Bronchial epithelial cell (primary cell): ENCODE results near the gene CIC. TPM values are rescaled to one million over a fixed set of nuclear protein-coding genes. Genes with fewer than 3 reads are reported as not detected.

Source experiments
- DNase-seq: peaks from one replicate; pipeline ENCODE4 v3.0.0-alpha.2; 2010; ENCODE audit warnings: low read depth
- FAIRE-seq: peaks from 2 replicates; lab custom pipeline; 2011; peaks lifted over from hg19 to GRCh38; lab: Jason Lieb, UNC
- H3K27me3 ChIP-seq: 2 replicates; pipeline ENCODE4 v1.5.1; 2011; ENCODE audit warnings: low read length; ENCODE audit not compliant: control insufficient read depth, insufficient read depth
- H3K36me3 ChIP-seq: 2 replicates; pipeline ENCODE4 v1.5.1; 2011; ENCODE audit warnings: low read length; ENCODE audit not compliant: control insufficient read depth, insufficient read depth
- H3K4me3 ChIP-seq: 2 replicates; pipeline ENCODE4 v1.5.1; 2011; ENCODE audit warnings: mild to moderate bottlenecking, low read depth, low read length, control low read depth
- CTCF ChIP-seq: IDR thresholded peaks from 2 replicates; pipeline ENCODE4 v1.5.1; 2011; ENCODE audit warnings: mild to moderate bottlenecking, moderate library complexity, low read length, control low read depth, inconsistent platforms; ENCODE audit not compliant: insufficient read depth, severe bottlenecking
- total RNA-seq: library from RNA; depleted of rRNA; stranded (reverse); fragments of >200 nt; gene quantifications from 2 replicates; pipeline ENCODE4 v1.2.1, GENCODE V29; 2014

The CIC gene
- total RNA-seq, 1 donor from 2014 or later: 7.1 TPM

- DNase-seq (no peak), FAIRE-seq (no peak)
- no peak for TF ChIP-seq CTCF
- H3K27me3 ChIP-seq: no peaks in the 10 kb centered on the region
- H3K36me3 ChIP-seq: peaks cover 57% of the 10 kb centered on the region
- no peak overlapping the region for H3K4me3 ChIP-seq
Measured at GRCh38 chr19:42292963-42293362, 23.9 kb downstream of the CIC start.

DNA sequence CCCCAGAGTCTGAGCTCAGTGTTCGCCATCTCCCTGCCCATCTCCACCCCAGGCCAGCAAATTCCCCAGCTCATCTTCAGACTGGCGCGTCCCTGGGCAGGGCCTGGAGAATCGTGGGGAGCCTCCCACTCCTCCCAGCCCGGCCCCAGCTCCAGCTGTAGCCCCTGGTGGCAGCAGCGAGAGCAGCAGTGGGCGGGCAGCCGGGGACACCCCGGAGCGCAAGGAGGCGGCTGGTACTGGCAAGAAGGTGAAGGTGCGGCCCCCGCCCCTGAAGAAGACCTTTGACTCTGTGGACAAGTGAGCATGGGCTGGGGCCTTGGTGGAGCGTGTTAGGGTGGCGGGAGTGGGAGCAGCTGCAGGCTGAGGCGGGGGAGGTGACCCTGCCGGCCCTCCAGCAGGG is 24.5 kb downstream of the CIC start:
- Histone ChIP-seq H3K36me3 (peaks cover 54% of the 10 kb centered on the region), H3K27me3 (no peaks in the 10 kb centered on the region), H3K4me3 (no peak overlapping the region)
- FAIRE-seq (no peak), DNase-seq (no peak)
- no peak for TF ChIP-seq CTCF

DNA sequence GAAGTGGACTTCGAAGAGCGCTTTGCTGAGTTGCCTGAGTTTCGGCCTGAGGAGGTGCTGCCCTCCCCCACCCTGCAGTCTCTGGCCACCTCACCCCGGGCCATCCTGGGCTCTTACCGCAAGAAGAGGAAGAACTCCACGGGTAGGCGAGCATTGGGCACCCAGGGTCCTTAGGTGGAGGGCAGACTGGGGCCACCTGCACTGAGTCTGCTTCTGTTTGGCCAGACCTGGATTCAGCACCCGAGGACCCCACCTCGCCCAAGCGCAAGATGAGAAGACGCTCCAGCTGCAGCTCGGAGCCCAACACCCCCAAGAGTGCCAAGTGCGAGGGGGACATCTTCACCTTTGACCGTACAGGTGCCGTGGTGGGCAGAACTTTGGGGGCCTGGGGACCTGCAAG is 24.9 kb downstream of the CIC start:
- FAIRE-seq (peak; percentile 13), DNase-seq (no peak)
- H3K4me3 ChIP-seq: no peak overlapping the region
- no peak for TF ChIP-seq CTCF
- no peaks in the 10 kb centered on the region for H3K27me3 ChIP-seq
- H3K36me3 ChIP-seq: peaks cover 51% of the 10 kb centered on the region

- no peak for DNase-seq
- H3K4me3 ChIP-seq: no peak overlapping the region
- H3K27me3 ChIP-seq: no peaks in the 10 kb centered on the region
- no peak for TF ChIP-seq CTCF
- FAIRE-seq: no peak
- peaks cover 46% of the 10 kb centered on the region for H3K36me3 ChIP-seq
Measured at GRCh38 chr19:42294471-42295137, 25.6 kb downstream of the CIC start.

DNA sequence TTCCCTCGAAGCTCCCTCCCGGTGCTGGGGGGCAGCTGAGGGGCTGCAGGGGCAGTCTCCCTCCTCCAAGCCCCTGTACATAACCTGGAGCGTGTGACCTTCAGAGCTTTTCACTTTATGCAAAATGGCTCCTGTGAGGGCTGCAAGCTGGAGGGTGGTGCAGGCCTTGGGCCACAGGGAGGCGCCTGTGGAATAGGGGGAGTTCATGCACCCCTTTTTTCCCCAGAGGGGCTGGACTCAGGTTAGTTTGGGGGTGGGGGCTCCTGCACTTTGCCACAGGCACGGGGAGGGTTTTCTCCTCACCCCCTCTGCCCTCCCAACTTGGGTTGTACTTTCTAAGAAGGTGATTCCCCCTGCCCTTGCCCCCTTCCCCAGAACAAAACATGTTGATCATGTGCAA is 26.3 kb downstream of the CIC start:
- TF ChIP-seq CTCF: no peak
- no peaks in the 10 kb centered on the region for H3K27me3 ChIP-seq
- FAIRE-seq (no peak), DNase-seq (no peak)
- no peak overlapping the region for H3K4me3 ChIP-seq
- H3K36me3 ChIP-seq: peaks cover 41% of the 10 kb centered on the region
